Measurements from ENCODE around the gene CHIT1. TPM values are rescaled to one million over a fixed set of nuclear protein-coding genes. Genes with fewer than 3 reads are reported as not detected.
"Not testable (repeated sequence)": the region's sequence is repeated elsewhere in the genome, so short reads cannot be mapped to it uniquely, and the experiment has no call there.

CHIT1 gene
- total RNA-seq, 3 donors from 2014 or later: 0.05 to 0.23 TPM; not detected in 1

- Mint-ChIP-seq H3K36me3 (ENCODE audit: insufficient read depth) (no peaks in the 10 kb centered on the region), H3K27me3 (ENCODE audit: low read depth) (no peaks in the 10 kb centered on the region), H3K4me1 (ENCODE audit: low read depth) (peaks cover 44% of the 10 kb centered on the region), H3K9me3 (no peaks in the 10 kb centered on the region), H3K4me3 (no peak overlapping the region)
- ATAC-seq (peak; percentile 43 to 67), DNase-seq (peak; percentile 56)
These were observed 41.7 kb upstream of the CHIT1 start for GRCh38 chr1:203271018-203271743.

- H3K27me3 Mint-ChIP-seq (ENCODE audit: low read depth): no peaks in the 10 kb centered on the region
- peaks cover 39% of the 10 kb centered on the region for H3K4me1 Mint-ChIP-seq (ENCODE audit: low read depth)
- H3K9me3 Mint-ChIP-seq: no peaks in the 10 kb centered on the region
- H3K4me3 Mint-ChIP-seq: no peak overlapping the region
- DNase-seq (no peak), ATAC-seq (no peak)
- no peaks in the 10 kb centered on the region for H3K36me3 Mint-ChIP-seq (ENCODE audit: insufficient read depth)
These were observed 41.0 kb upstream of the CHIT1 start for GRCh38 chr1:203270448-203270847.

- ATAC-seq (no peak), DNase-seq (no peak)
- Mint-ChIP-seq H3K36me3 (ENCODE audit: insufficient read depth) (no peaks in the 10 kb centered on the region), H3K9me3 (no peaks in the 10 kb centered on the region), H3K4me1 (ENCODE audit: low read depth) (peaks cover 32% of the 10 kb centered on the region), H3K4me3 (no peak overlapping the region), H3K27me3 (ENCODE audit: low read depth) (no peaks in the 10 kb centered on the region)
These were observed 40.2 kb upstream of the CHIT1 start for GRCh38 chr1:203269654-203270020.

GRCh38 chr1:203268901-203269653, 39.6 kb upstream of the CHIT1 start:
- no peak for DNase-seq
- peak; percentile 16 to 20 for ATAC-seq
- H3K36me3 Mint-ChIP-seq (ENCODE audit: insufficient read depth): no peaks in the 10 kb centered on the region
- no peaks in the 10 kb centered on the region for H3K27me3 Mint-ChIP-seq (ENCODE audit: low read depth)
- H3K9me3 Mint-ChIP-seq: no peaks in the 10 kb centered on the region
- peaks cover 26% of the 10 kb centered on the region for H3K4me1 Mint-ChIP-seq (ENCODE audit: low read depth)
- H3K4me3 Mint-ChIP-seq: no peak overlapping the region

GRCh38 chr1:203267912-203268311, 38.4 kb upstream of the CHIT1 start:
- H3K4me1 Mint-ChIP-seq (ENCODE audit: low read depth): peaks cover 16% of the 10 kb centered on the region
- H3K4me3 Mint-ChIP-seq: peak overlapping the region; percentile 86
- H3K36me3 Mint-ChIP-seq (ENCODE audit: insufficient read depth): no peaks in the 10 kb centered on the region
- no peaks in the 10 kb centered on the region for H3K9me3 Mint-ChIP-seq
- DNase-seq: no peak
- ATAC-seq: no peak
- no peaks in the 10 kb centered on the region for H3K27me3 Mint-ChIP-seq (ENCODE audit: low read depth)

- Mint-ChIP-seq H3K9me3 (no peaks in the 10 kb centered on the region), H3K36me3 (ENCODE audit: insufficient read depth) (no peaks in the 10 kb centered on the region), H3K4me1 (ENCODE audit: low read depth) (peaks cover 15% of the 10 kb centered on the region), H3K27me3 (ENCODE audit: low read depth) (no peaks in the 10 kb centered on the region), H3K4me3 (peak overlapping the region; percentile 86)
- ATAC-seq (peak; percentile 61 to 73), DNase-seq (peak; percentile 78)
These were observed 37.9 kb upstream of the CHIT1 start for GRCh38 chr1:203267347-203267846.

GRCh38 chr1:203266140-203266539, 36.7 kb upstream of the CHIT1 start:
- not testable (repeated sequence) for H3K36me3 Mint-ChIP-seq (ENCODE audit: insufficient read depth); DNase-seq; H3K4me3 Mint-ChIP-seq; ATAC-seq; H3K9me3 Mint-ChIP-seq; H3K27me3 Mint-ChIP-seq (ENCODE audit: low read depth)
- H3K4me1 Mint-ChIP-seq (ENCODE audit: low read depth): peaks cover 15% of the 10 kb centered on the region

- no peaks in the 10 kb centered on the region for H3K36me3 Mint-ChIP-seq (ENCODE audit: insufficient read depth)
- no peaks in the 10 kb centered on the region for H3K27me3 Mint-ChIP-seq (ENCODE audit: low read depth)
- H3K4me3 Mint-ChIP-seq: no peak overlapping the region
- ATAC-seq (no peak), DNase-seq (no peak)
- H3K9me3 Mint-ChIP-seq: no peaks in the 10 kb centered on the region
- H3K4me1 Mint-ChIP-seq (ENCODE audit: low read depth): peaks cover 10% of the 10 kb centered on the region
These were observed 36.1 kb upstream of the CHIT1 start for GRCh38 chr1:203265541-203265940.

GRCh38 chr1:203264052-203264501, 34.6 kb upstream of the CHIT1 start:
- Mint-ChIP-seq H3K27me3 (ENCODE audit: low read depth) (peaks cover 2% of the 10 kb centered on the region), H3K4me3 (no peak overlapping the region), H3K36me3 (ENCODE audit: insufficient read depth) (no peaks in the 10 kb centered on the region), H3K4me1 (ENCODE audit: low read depth) (peaks cover 10% of the 10 kb centered on the region), H3K9me3 (no peaks in the 10 kb centered on the region)
- no peak for ATAC-seq
- DNase-seq: no peak

- DNase-seq (no peak), ATAC-seq (no peak)
- Mint-ChIP-seq H3K27me3 (ENCODE audit: low read depth) (peaks cover 3% of the 10 kb centered on the region), H3K9me3 (no peaks in the 10 kb centered on the region), H3K36me3 (ENCODE audit: insufficient read depth) (no peaks in the 10 kb centered on the region), H3K4me1 (ENCODE audit: low read depth) (peaks cover 10% of the 10 kb centered on the region), H3K4me3 (no peak overlapping the region)
These were observed 34.0 kb upstream of the CHIT1 start for GRCh38 chr1:203263496-203263895.

GRCh38 chr1:203256636-203257035, 27.2 kb upstream of the CHIT1 start:
- H3K9me3 Mint-ChIP-seq; H3K36me3 Mint-ChIP-seq (ENCODE audit: insufficient read depth); DNase-seq; H3K4me3 Mint-ChIP-seq; H3K4me1 Mint-ChIP-seq (ENCODE audit: low read depth); ATAC-seq: not testable (repeated sequence)
- H3K27me3 Mint-ChIP-seq (ENCODE audit: low read depth): peaks cover 34% of the 10 kb centered on the region

- not testable (repeated sequence) for H3K36me3 Mint-ChIP-seq (ENCODE audit: insufficient read depth); ATAC-seq; H3K9me3 Mint-ChIP-seq; DNase-seq; H3K4me1 Mint-ChIP-seq (ENCODE audit: low read depth); H3K4me3 Mint-ChIP-seq
- H3K27me3 Mint-ChIP-seq (ENCODE audit: low read depth): peaks cover 34% of the 10 kb centered on the region
These were observed 25.3 kb upstream of the CHIT1 start for GRCh38 chr1:203254782-203255181.

- Mint-ChIP-seq H3K4me3 (no peak overlapping the region), H3K27me3 (ENCODE audit: low read depth) (peaks cover 33% of the 10 kb centered on the region), H3K4me1 (ENCODE audit: low read depth) (no peaks in the 10 kb centered on the region), H3K9me3 (peaks cover 7% of the 10 kb centered on the region), H3K36me3 (ENCODE audit: insufficient read depth) (peaks cover 3% of the 10 kb centered on the region)
- ATAC-seq (no peak), DNase-seq (no peak)
These were observed 23.2 kb upstream of the CHIT1 start for GRCh38 chr1:203252678-203253077.

GRCh38 chr1:203251466-203251865, 22.0 kb upstream of the CHIT1 start:
- Mint-ChIP-seq H3K4me3 (no peak overlapping the region), H3K4me1 (ENCODE audit: low read depth) (no peaks in the 10 kb centered on the region), H3K36me3 (ENCODE audit: insufficient read depth) (peaks cover 3% of the 10 kb centered on the region), H3K27me3 (ENCODE audit: low read depth) (peaks cover 30% of the 10 kb centered on the region), H3K9me3 (peaks cover 7% of the 10 kb centered on the region)
- DNase-seq (no peak), ATAC-seq (no peak)

- no peak overlapping the region for H3K4me3 Mint-ChIP-seq
- DNase-seq (no peak), ATAC-seq (no peak)
- H3K4me1 Mint-ChIP-seq (ENCODE audit: low read depth): no peaks in the 10 kb centered on the region
- peaks cover 3% of the 10 kb centered on the region for H3K36me3 Mint-ChIP-seq (ENCODE audit: insufficient read depth)
- peaks cover 29% of the 10 kb centered on the region for H3K27me3 Mint-ChIP-seq (ENCODE audit: low read depth)
- H3K9me3 Mint-ChIP-seq: peaks cover 7% of the 10 kb centered on the region
These were observed 21.4 kb upstream of the CHIT1 start for GRCh38 chr1:203250911-203251310.
